ENCODE measurements around the gene TNFRSF8. TPM values are rescaled to one million over a fixed set of nuclear protein-coding genes. Genes with fewer than 3 reads are reported as not detected.

The TNFRSF8 gene
- total and polyA plus RNA-seq, 9 of the 15 experiments (the other 6 are each of a cell fraction or from before 2014, with no cell fraction given): 3.5 to 38.4 (median 17.1) TPM

DNA sequence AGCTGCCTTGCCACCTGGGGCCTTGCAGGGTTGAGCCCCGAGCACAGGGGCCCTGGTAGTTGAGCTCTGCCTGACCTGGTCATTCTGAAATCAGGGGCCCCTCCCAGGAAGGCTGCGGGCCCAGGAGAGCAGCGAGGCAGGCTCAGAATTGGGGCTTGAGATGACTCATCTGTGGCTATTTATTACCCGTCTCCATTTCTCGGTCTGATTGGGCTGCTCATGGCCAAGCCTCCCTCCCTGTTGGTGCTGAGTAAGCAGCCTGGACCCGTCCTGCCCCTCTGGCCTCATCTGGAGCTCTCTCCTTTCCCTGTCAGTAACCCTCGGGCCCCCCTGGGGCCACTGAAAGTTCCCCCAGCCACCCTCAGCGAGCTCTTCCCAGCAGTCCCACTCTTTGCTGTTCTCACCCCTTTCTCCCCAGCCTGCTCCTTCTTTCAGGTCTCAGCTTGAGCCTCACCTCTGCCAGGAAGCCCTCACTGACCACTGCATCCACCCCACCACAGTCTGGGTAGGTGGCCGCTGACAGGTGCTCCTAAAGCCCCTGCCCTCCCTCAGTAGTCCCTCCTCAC is 11.0 kb upstream of the TNFRSF8 start (continued):
- TF ChIP-seq ETS1 (conservative IDR thresholded peaks at IDR 0.05; ENCODE audit: control insufficient read depth, low read depth, low read length) (no peak), ZNF699 (CRISPR knock-in tag; IDR thresholded peaks at IDR 0.05; ENCODE audit: insufficient replicate concordance) (no peak), BHLHE40 (IDR thresholded peaks at IDR 0.05; ENCODE audit: low read length) (no peak), ELK3 (CRISPR knock-in tag; IDR thresholded peaks at IDR 0.05) (no peak), NFE2 (IDR thresholded peaks at IDR 0.05; ENCODE audit: low read depth) (peak; percentile 73), POLR2AphosphoS2 (IDR thresholded peaks at IDR 0.05; ENCODE audit: low read length) (no peak), HINFP (tag; conservative IDR thresholded peaks at IDR 0.05; ENCODE audit: low read depth) (no peak), SOX6 (IDR thresholded peaks at IDR 0.05) (peak; percentile 52), HNRNPK (IDR thresholded peaks at IDR 0.05; ENCODE audit: low read depth, low read length, poor library complexity, severe bottlenecking) (no peak), POLR2A (conservative IDR thresholded peaks at IDR 0.05) (no peak), GABPB2 (CRISPR knock-in tag; conservative IDR thresholded peaks at IDR 0.05) (no peak), ERF (CRISPR knock-in tag; IDR thresholded peaks at IDR 0.05) (no peak), NFIC (IDR thresholded peaks at IDR 0.05) (no peak), CBFB (CRISPR knock-in tag; IDR thresholded peaks at IDR 0.05) (no peak), GABPA (tag; conservative IDR thresholded peaks at IDR 0.05; ENCODE audit: low read depth) (no peak), PHF21A (IDR thresholded peaks at IDR 0.05; ENCODE audit: borderline replicate concordance, low read depth) (0 out of 2 replicates have a peak, but pooled peaks have one; percentile 78), LCOR (CRISPR knock-in tag; IDR thresholded peaks at IDR 0.05) (no peak), SETDB1 (IDR thresholded peaks at IDR 0.05; ENCODE audit: low read length) (peak; percentile 34), HNRNPUL1 (IDR thresholded peaks at IDR 0.05; ENCODE audit: low read length) (no peak), ZFP1 (CRISPR knock-in tag; IDR thresholded peaks at IDR 0.05) (no peak), NR2C1 (IDR thresholded peaks at IDR 0.05) (no peak), NR2C1 (tag; IDR thresholded peaks at IDR 0.05) (no peak), FIP1L1 (IDR thresholded peaks at IDR 0.05; ENCODE audit: low read depth, low read length, poor library complexity, severe bottlenecking) (no peak)
- TF ChIP-seq, protein P1, sequence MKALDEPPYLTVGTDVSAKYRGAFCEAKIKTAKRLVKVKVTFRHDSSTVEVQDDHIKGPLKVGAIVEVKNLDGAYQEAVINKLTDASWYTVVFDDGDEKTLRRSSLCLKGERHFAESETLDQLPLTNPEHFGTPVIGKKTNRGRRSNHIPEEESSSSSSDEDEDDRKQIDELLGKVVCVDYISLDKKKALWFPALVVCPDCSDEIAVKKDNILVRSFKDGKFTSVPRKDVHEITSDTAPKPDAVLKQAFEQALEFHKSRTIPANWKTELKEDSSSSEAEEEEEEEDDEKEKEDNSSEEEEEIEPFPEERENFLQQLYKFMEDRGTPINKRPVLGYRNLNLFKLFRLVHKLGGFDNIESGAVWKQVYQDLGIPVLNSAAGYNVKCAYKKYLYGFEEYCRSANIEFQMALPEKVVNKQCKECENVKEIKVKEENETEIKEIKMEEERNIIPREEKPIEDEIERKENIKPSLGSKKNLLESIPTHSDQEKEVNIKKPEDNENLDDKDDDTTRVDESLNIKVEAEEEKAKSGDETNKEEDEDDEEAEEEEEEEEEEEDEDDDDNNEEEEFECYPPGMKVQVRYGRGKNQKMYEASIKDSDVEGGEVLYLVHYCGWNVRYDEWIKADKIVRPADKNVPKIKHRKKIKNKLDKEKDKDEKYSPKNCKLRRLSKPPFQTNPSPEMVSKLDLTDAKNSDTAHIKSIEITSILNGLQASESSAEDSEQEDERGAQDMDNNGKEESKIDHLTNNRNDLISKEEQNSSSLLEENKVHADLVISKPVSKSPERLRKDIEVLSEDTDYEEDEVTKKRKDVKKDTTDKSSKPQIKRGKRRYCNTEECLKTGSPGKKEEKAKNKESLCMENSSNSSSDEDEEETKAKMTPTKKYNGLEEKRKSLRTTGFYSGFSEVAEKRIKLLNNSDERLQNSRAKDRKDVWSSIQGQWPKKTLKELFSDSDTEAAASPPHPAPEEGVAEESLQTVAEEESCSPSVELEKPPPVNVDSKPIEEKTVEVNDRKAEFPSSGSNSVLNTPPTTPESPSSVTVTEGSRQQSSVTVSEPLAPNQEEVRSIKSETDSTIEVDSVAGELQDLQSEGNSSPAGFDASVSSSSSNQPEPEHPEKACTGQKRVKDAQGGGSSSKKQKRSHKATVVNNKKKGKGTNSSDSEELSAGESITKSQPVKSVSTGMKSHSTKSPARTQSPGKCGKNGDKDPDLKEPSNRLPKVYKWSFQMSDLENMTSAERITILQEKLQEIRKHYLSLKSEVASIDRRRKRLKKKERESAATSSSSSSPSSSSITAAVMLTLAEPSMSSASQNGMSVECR (CRISPR knock-in tag; IDR thresholded peaks at IDR 0.05): no peak
